Renal cortex interstitium (tissue), 3 donors: ENCODE data around the gene FAM174B. TPM values are rescaled to one million over a fixed set of nuclear protein-coding genes. Genes with fewer than 3 reads are reported as not detected.

Experiments
- polyA plus RNA-seq, 3 donors: library from polyadenylated mRNA; unstranded; fragments of 120-200 nt; gene quantifications; one replicate each; pipeline ENCODE4 v1.2.1, GENCODE V29; 2013; ENCODE audit not compliant: insufficient read length in 3 of 3

Gene FAM174B
- polyA plus RNA-seq, 3 donors = 26.2 to 31.8 (median 30.3) TPM

Other genes starting within 250 kb of the FAM174B start
- gene CHD2, start 244.5 kb upstream of the FAM174B start, polyA plus RNA-seq = 100 to 1,000 TPM; 112 to 146 (median 122) TPM